ENCODE results near the gene MC1R.
"Not testable (repeated sequence)": the region's sequence is repeated elsewhere in the genome, so short reads cannot be mapped to it uniquely, and the experiment has no call there.

The MC1R gene

GRCh38 chr16:89931964-89932363 lies 13.3 kb downstream of the MC1R start:
- no peak overlapping the region for H3K27ac ChIP-seq
- DNase-seq (ENCODE audit: low read depth, low spot score), result no peak

- DNase-seq (ENCODE audit: low read depth, low spot score); H3K27ac ChIP-seq: not testable (repeated sequence)
Measured at GRCh38 chr16:89934019-89934418, 15.4 kb downstream of the MC1R start.

GRCh38 chr16:89934611-89935553 lies 16.2 kb downstream of the MC1R start:
- H3K27ac ChIP-seq, result no peak overlapping the region
- DNase-seq (ENCODE audit: low read depth, low spot score), result no peak

GRCh38 chr16:89935620-89936019 lies 17.0 kb downstream of the MC1R start:
- not testable (repeated sequence) for H3K27ac ChIP-seq; DNase-seq (ENCODE audit: low read depth, low spot score)

GRCh38 chr16:89936034-89936433 lies 17.4 kb downstream of the MC1R start:
- DNase-seq (ENCODE audit: low read depth, low spot score), result no peak
- H3K27ac ChIP-seq, result no peak overlapping the region

- DNase-seq (ENCODE audit: low read depth, low spot score), result no peak
- H3K27ac ChIP-seq, result no peak overlapping the region
Measured at GRCh38 chr16:89936508-89936907, 17.8 kb downstream of the MC1R start.

GRCh38 chr16:89936981-89937380 lies 18.3 kb downstream of the MC1R start:
- DNase-seq (ENCODE audit: low read depth, low spot score), result no peak
- H3K27ac ChIP-seq, result no peak overlapping the region

GRCh38 chr16:89938175-89938885 lies 19.7 kb downstream of the MC1R start:
- no peak for DNase-seq (ENCODE audit: low read depth, low spot score)
- H3K27ac ChIP-seq, result no peak overlapping the region

- no peak for DNase-seq (ENCODE audit: low read depth, low spot score)
- H3K27ac ChIP-seq, result no peak overlapping the region
Measured at GRCh38 chr16:89944773-89945172, 26.1 kb downstream of the MC1R start.

- DNase-seq (ENCODE audit: low read depth, low spot score), result no peak
- H3K27ac ChIP-seq, result no peak overlapping the region
Measured at GRCh38 chr16:89945654-89946053, 27.0 kb downstream of the MC1R start.

GRCh38 chr16:89946515-89946914 lies 27.9 kb downstream of the MC1R start:
- no peak for DNase-seq (ENCODE audit: low read depth, low spot score)
- H3K27ac ChIP-seq, result no peak overlapping the region

- DNase-seq (ENCODE audit: low read depth, low spot score), result no peak
- no peak overlapping the region for H3K27ac ChIP-seq
Measured at GRCh38 chr16:89949121-89949742, 30.6 kb downstream of the MC1R start.

GRCh38 chr16:89949756-89950155 lies 31.1 kb downstream of the MC1R start:
- no peak for DNase-seq (ENCODE audit: low read depth, low spot score)
- no peak overlapping the region for H3K27ac ChIP-seq

GRCh38 chr16:89951509-89951908 lies 32.8 kb downstream of the MC1R start:
- no peak for DNase-seq (ENCODE audit: low read depth, low spot score)
- H3K27ac ChIP-seq, result no peak overlapping the region

- no peak overlapping the region for H3K27ac ChIP-seq
- no peak for DNase-seq (ENCODE audit: low read depth, low spot score)
Measured at GRCh38 chr16:89952049-89952448, 33.4 kb downstream of the MC1R start.

- DNase-seq (ENCODE audit: low read depth, low spot score), result no peak
- H3K27ac ChIP-seq, result no peak overlapping the region
Measured at GRCh38 chr16:89952551-89952950, 33.9 kb downstream of the MC1R start.

- DNase-seq (ENCODE audit: low read depth, low spot score), result no peak
- H3K27ac ChIP-seq, result no peak overlapping the region
Measured at GRCh38 chr16:89953671-89954406, 35.2 kb downstream of the MC1R start.

- no peak for DNase-seq (ENCODE audit: low read depth, low spot score)
- H3K27ac ChIP-seq, result no peak overlapping the region
Measured at GRCh38 chr16:89954462-89954861, 35.8 kb downstream of the MC1R start.

- H3K27ac ChIP-seq, result no peak overlapping the region
Measured at GRCh38 chr16:89955001-89955685, 36.5 kb downstream of the MC1R start.

More at GRCh38 chr16:89955001-89955685, 36.5 kb downstream of the MC1R start:
- no peak for DNase-seq (ENCODE audit: low read depth, low spot score)
